Gastrocnemius medialis (tissue), 4 donors: ENCODE data around the gene TNPO3.

Experiments used
- CTCF ChIP-seq, 5 experiments: fragments of 450-650 bp in 3 of 5; fragments of 200-600 bp in 2 of 5; sonication (generic) in 2 of 5; IDR thresholded peaks in 4 of 5; conservative IDR thresholded peaks in 1 of 5; 1 replicate in 4 of 5; 2 replicates in 1 of 5; pipeline ENCODE4 v1.5.1; 2016 to 2019; ENCODE audit warnings: antibody characterized with exemption in 5 of 5, mild to moderate bottlenecking in 3 of 5, moderate library complexity in 3 of 5
- POLR2A ChIP-seq, 2 donors: fragments of 450-650 bp; IDR thresholded peaks; one replicate each; pipeline ENCODE4 v1.6.1; 2017; ENCODE audit warnings: antibody characterized with exemption in 2 of 2, mild to moderate bottlenecking in 2 of 2, moderate library complexity in 2 of 2

GRCh38 chr7:128914566-128915151 lies 140.3 kb downstream of the TNPO3 start:
- no peak for TF ChIP-seq POLR2A (IDR thresholded peaks at IDR 0.05)
- TF ChIP-seq CTCF (IDR thresholded peaks at IDR 0.05 in 4 of 5, conservative IDR thresholded peaks at IDR 0.05 in 1 of 5): no peak
